Adrenal gland (tissue), 12 donors: ENCODE measurements around the gene ICA1. TPM values are rescaled to one million over a fixed set of nuclear protein-coding genes. Genes with fewer than 3 reads are reported as not detected.

Experiments used
- DNase-seq, 7 donors: peaks; one replicate each; pipeline ENCODE4 v3.0.0-alpha.2; 2019 to 2020
- H3K27ac ChIP-seq, 5 donors: fragments of 200-600 bp; sonication (generic) in 4 of 5; 1 replicate in 3 of 5; 2 replicates in 2 of 5; pipeline versions ENCODE4 v1.5.1 to v1.8.0; 2016 to 2020; ENCODE audit warnings: mild to moderate bottlenecking in 1 of 5
- H3K27me3 ChIP-seq: fragments of 200-600 bp; 2 replicates; pipeline ENCODE4 v1.8.0; 2021
- H3K36me3 ChIP-seq, 2 donors: fragments of 200-600 bp; replicated peaks in 1 of 2; 1 replicate in 1 of 2; 2 replicates in 1 of 2; pipeline versions ENCODE4 v1.5.1 to v1.8.0; 2018 to 2022
- H3K4me1 ChIP-seq, 2 donors: fragments of 200-600 bp; replicated peaks in 1 of 2; 1 replicate in 1 of 2; 2 replicates in 1 of 2; pipeline versions ENCODE4 v1.5.1 to v1.8.0; 2018 to 2021
- H3K4me3 ChIP-seq, 4 donors: fragments of 200-600 bp; sonication (generic) in 3 of 4; one replicate each; pipeline ENCODE4 v1.5.1; 2016 to 2018
- H3K9me3 ChIP-seq, 3 donors: fragments of 200-600 bp; sonication (generic) in 1 of 3; replicated peaks in 1 of 3; 1 replicate in 2 of 3; 2 replicates in 1 of 3; pipeline versions ENCODE4 v1.5.1 to v1.8.0; 2016 to 2021
- POLR2A ChIP-seq, 2 donors: fragments of 450-650 bp; IDR thresholded peaks; one replicate each; pipeline ENCODE4 v1.6.1; 2017; ENCODE audit warnings: antibody characterized with exemption in 2 of 2, mild to moderate bottlenecking in 2 of 2, moderate library complexity in 1 of 2
- WGBS, 4 donors: extraction: QIAGEN DNeasy Blood & Tissue Kit in 2 of 4; methylation state at CpG; one replicate each; pipeline versions ENCODE4 v1.1.5 to v1.1.7; 2013 to 2017; 5-methylcytosine and 5-hydroxymethylcytosine counted together
- intact Hi-C, 2 donors: fragments of 100-400 bp; cut with DNase I; formaldehyde crosslinking; loops; one replicate each; pipeline versions ENCODE4 v1.14.1 to v1.15.0; 2022 to 2023
- polyA plus RNA-seq, 3 donors: library from polyadenylated mRNA; stranded (reverse); fragments of 200-250 nt in 2 of 3; fragments of 350-450 nt in 1 of 3; fragmentation: Illumina TruSeq in 1 of 3; extraction: RNeasy Lipid Tissue Mini Kit (QIAGEN cat#74804) in 1 of 3; gene quantifications; one replicate each; pipeline ENCODE4 v1.2.3, GENCODE V29; 2013 to 2014
- total RNA-seq, 9 donors: library from RNA; depleted of rRNA in 4 of 9; stranded (reverse); fragments of >200 nt in 4 of 9; fragments of 120-200 nt in 1 of 9; fragmentation: NEBNext Ultra II Directional in 1 of 9; extraction: Animal tissue kit (Norgen Biotek cat#: 25700) in 1 of 9; gene quantifications; one replicate each; pipeline versions ENCODE4 v1.1.0 to v1.2.4, GENCODE V29; 2013 to 2023
- TF ChIP-seq, protein P1 (sequence below), 6 experiments: fragments of 450-650 bp in 4 of 6; fragments of 200-600 bp in 2 of 6; sonication (generic) in 1 of 6; IDR thresholded peaks; 1 replicate in 5 of 6; 2 replicates in 1 of 6; pipeline versions ENCODE4 v1.5.1 to v1.8.0; 2016 to 2021; ENCODE audit warnings: antibody characterized with exemption in 6 of 6, mild to moderate bottlenecking in 2 of 6, moderate library complexity in 1 of 6
- donor health status: healthy with polysubstance abuse.
- donor health status: Bipolar disorder and iron deficiency.
- donor health status: DM: yes; HTN: yes; CAD: no.
- donor health status: DM: no; HTN: no; CAD: no.
- donor health status: DM: no; HTN: no; CAD: no.
- donor health status: DM: yes; HTN: yes; CAD: no.

ICA1 gene
- total and polyA plus RNA-seq, 12 donors, result 5.0 to 16.1 (median 8.4) TPM; not detected in 1

DNA sequence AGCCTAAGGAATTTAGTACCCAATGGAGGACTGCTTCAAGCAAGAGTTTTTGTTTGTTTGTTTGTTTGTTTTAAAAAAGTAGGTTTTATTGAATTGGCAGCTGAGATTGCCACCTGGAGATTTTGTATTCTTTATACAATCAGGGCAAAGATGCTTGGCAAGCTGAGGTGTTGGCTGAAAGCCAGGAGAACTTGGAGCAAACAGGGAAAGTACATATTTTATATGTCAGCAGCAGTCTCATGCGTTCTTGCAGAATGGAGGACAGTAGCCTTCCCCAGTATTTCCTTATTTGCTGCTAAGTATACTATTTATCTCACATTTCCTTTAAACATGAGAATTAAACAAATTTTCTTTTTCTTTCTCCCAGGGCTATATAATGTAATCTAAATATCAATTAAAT lies 22.6 kb upstream of the ICA1 start:
- peaks cover 0 to 4% (median 0%) of the 10 kb centered on the region in 3 donors for H3K9me3 ChIP-seq
- no peak overlapping the region for H3K27ac ChIP-seq
- H3K27me3 ChIP-seq, result no peaks in the 10 kb centered on the region
- intact Hi-C loops, result no loop called here
- TF ChIP-seq, protein P1, sequence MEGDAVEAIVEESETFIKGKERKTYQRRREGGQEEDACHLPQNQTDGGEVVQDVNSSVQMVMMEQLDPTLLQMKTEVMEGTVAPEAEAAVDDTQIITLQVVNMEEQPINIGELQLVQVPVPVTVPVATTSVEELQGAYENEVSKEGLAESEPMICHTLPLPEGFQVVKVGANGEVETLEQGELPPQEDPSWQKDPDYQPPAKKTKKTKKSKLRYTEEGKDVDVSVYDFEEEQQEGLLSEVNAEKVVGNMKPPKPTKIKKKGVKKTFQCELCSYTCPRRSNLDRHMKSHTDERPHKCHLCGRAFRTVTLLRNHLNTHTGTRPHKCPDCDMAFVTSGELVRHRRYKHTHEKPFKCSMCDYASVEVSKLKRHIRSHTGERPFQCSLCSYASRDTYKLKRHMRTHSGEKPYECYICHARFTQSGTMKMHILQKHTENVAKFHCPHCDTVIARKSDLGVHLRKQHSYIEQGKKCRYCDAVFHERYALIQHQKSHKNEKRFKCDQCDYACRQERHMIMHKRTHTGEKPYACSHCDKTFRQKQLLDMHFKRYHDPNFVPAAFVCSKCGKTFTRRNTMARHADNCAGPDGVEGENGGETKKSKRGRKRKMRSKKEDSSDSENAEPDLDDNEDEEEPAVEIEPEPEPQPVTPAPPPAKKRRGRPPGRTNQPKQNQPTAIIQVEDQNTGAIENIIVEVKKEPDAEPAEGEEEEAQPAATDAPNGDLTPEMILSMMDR (IDR thresholded peaks at IDR 0.05), result no peak
- TF ChIP-seq POLR2A (IDR thresholded peaks at IDR 0.05), result no peak
- no peaks in the 10 kb centered on the region for H3K36me3 ChIP-seq
- DNase-seq, result peak in 2 of 7 donors; percentile 10 to 27
- WGBS, 4 donors, result 28 to 46% (median 40%) methylated on average over 1 of the region's 1 CpG
- H3K4me1 ChIP-seq, result no peaks in the 10 kb centered on the region
- H3K4me3 ChIP-seq, result no peak overlapping the region

DNA sequence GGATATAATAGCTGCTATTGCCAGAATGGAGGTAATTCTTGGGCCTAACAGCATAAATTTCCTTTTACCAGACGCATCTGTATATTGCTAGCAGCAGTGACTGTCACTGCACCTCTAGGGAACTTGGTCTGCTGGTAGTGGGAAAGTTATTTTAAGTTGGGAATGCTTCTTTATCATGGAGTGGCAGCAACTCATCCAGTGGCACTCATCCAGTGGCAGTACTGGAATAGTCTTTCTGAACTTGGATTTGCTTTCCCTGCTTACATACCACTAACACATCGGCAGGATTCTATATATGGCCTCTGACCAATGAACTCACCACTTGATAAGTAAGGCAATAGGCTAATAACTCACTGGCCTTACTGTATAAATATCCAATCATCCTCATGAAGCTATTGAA lies 22.0 kb upstream of the ICA1 start:
- Histone ChIP-seq H3K4me3 (no peak overlapping the region), H3K36me3 (no peaks in the 10 kb centered on the region), H3K27me3 (no peaks in the 10 kb centered on the region), H3K9me3 (peaks cover 0 to 4% (median 0%) of the 10 kb centered on the region in 3 donors), H3K27ac (no peak overlapping the region), H3K4me1 (no peaks in the 10 kb centered on the region)
- no peak for TF ChIP-seq POLR2A (IDR thresholded peaks at IDR 0.05)
- TF ChIP-seq, protein P1 (IDR thresholded peaks at IDR 0.05), result no peak
- 68 to 86% (median 77%) methylated on average over 2 of the region's 2 CpGs for WGBS, 4 donors
- intact Hi-C loops, result no loop called here
- no peak for DNase-seq

DNA sequence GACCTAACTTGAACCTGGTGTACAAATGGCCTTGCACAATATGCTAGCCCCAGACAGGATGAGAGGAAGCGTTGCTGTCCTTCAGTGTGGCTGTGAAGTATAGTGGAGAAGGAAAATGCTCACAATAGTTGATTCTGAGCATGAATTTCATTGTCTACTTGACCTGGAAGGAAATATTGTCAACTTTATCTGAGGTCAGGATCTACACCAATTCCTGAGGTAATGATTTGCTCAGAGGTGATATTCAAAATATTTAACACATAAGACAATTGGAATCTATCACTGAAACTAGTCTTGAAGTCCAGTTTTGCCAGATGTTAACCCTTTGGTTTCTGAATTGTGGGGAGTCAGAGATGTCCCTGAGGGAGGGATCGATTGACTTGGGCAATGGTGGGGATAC lies 20.9 kb upstream of the ICA1 start:
- Histone ChIP-seq H3K9me3 (no peaks in the 10 kb centered on the region), H3K4me1 (no peaks in the 10 kb centered on the region), H3K27me3 (no peaks in the 10 kb centered on the region), H3K27ac (no peak overlapping the region), H3K36me3 (no peaks in the 10 kb centered on the region), H3K4me3 (no peak overlapping the region)
- TF ChIP-seq, protein P1 (IDR thresholded peaks at IDR 0.05), result no peak
- no peak for TF ChIP-seq POLR2A (IDR thresholded peaks at IDR 0.05)
- intact Hi-C loops, result no loop called here
- WGBS, 4 donors, result 72 to 79% (median 78%) methylated on average over 2 of the region's 2 CpGs
- no peak for DNase-seq

DNA sequence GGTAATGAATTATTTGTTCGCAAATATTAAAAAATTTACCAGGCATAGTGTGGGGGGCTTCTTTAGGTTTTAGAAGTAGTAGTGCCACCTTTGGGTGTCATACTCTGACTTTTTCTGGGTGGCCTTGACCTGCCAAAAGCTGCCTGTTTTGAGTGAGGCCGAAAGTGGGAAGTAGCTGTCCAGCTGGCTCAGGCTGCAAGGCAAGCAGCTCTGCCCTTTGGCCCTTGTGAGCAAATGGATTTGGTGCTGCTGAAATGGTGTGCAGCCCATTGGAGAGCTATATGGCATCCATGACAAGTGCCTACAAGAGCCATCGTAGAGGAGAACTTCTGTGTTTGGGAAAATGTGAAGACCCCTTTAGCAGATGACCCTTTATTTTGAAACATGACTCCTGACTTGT lies 20.2 kb upstream of the ICA1 start:
- no peak for TF ChIP-seq POLR2A (IDR thresholded peaks at IDR 0.05)
- TF ChIP-seq, protein P1 (IDR thresholded peaks at IDR 0.05), result no peak
- no peak for DNase-seq
- no peaks in the 10 kb centered on the region for H3K4me1 ChIP-seq
- H3K4me3 ChIP-seq, result no peak overlapping the region
- intact Hi-C loops, result no loop called here
- 74 to 86% (median 80%) methylated on average over 3 of the region's 3 CpGs for WGBS, 4 donors
- H3K9me3 ChIP-seq, result no peaks in the 10 kb centered on the region
- H3K36me3 ChIP-seq, result no peaks in the 10 kb centered on the region
- H3K27me3 ChIP-seq, result no peaks in the 10 kb centered on the region
- no peak overlapping the region for H3K27ac ChIP-seq
